ENCODE measurements around the gene HSPA4. TPM values are rescaled to one million over a fixed set of nuclear protein-coding genes. Genes with fewer than 3 reads are reported as not detected.

HSPA4 gene
- total and polyA plus RNA-seq, 2 experiments from 2014 or later: 57.1 to 79.7 TPM

GRCh38 chr5:133121611-133122150 is 69.9 kb downstream of the HSPA4 start:
- no peak for TF ChIP-seq CTCF (IDR thresholded peaks at IDR 0.05; ENCODE audit: low read depth, low read length)
- Histone ChIP-seq H3K27me3 (no peaks in the 10 kb centered on the region), H3K4me3 (no peak overlapping the region), H3K27ac (no peak overlapping the region), H3K9me3 (ENCODE audit: low read depth) (no peaks in the 10 kb centered on the region), H3K36me3 (no peaks in the 10 kb centered on the region), H3K4me1 (ENCODE audit: low read depth) (no peaks in the 10 kb centered on the region)
- DNase-seq (ENCODE audit: low read depth in 1 of 2, low spot score in 1 of 2): no peak

GRCh38 chr5:133122711-133123110 is 70.9 kb downstream of the HSPA4 start:
- Histone ChIP-seq H3K4me1 (ENCODE audit: low read depth) (no peaks in the 10 kb centered on the region), H3K36me3 (no peaks in the 10 kb centered on the region), H3K27ac (no peak overlapping the region)

GRCh38 chr5:133123297-133123696 is 71.5 kb downstream of the HSPA4 start:
- H3K27ac ChIP-seq: no peak overlapping the region
- TF ChIP-seq CTCF (IDR thresholded peaks at IDR 0.05; ENCODE audit: low read depth, low read length): no peak
- no peaks in the 10 kb centered on the region for H3K36me3 ChIP-seq
- no peak overlapping the region for H3K4me3 ChIP-seq
- no peaks in the 10 kb centered on the region for H3K4me1 ChIP-seq (ENCODE audit: low read depth)
- H3K9me3 ChIP-seq (ENCODE audit: low read depth): no peaks in the 10 kb centered on the region
- DNase-seq (ENCODE audit: low read depth in 1 of 2, low spot score in 1 of 2): no peak
- H3K27me3 ChIP-seq: no peaks in the 10 kb centered on the region

More at GRCh38 chr5:133122711-133123110, 70.9 kb downstream of the HSPA4 start:
- no peak for TF ChIP-seq CTCF (IDR thresholded peaks at IDR 0.05; ENCODE audit: low read depth, low read length)
- no peak for DNase-seq (ENCODE audit: low read depth in 1 of 2, low spot score in 1 of 2)
- no peaks in the 10 kb centered on the region for H3K27me3 ChIP-seq
- H3K9me3 ChIP-seq (ENCODE audit: low read depth): no peaks in the 10 kb centered on the region
- H3K4me3 ChIP-seq: no peak overlapping the region

- no peaks in the 10 kb centered on the region for H3K27me3 ChIP-seq
- no peaks in the 10 kb centered on the region for H3K9me3 ChIP-seq (ENCODE audit: low read depth)
- no peak overlapping the region for H3K27ac ChIP-seq
- H3K4me1 ChIP-seq (ENCODE audit: low read depth): no peaks in the 10 kb centered on the region
- H3K4me3 ChIP-seq: no peak overlapping the region
- H3K36me3 ChIP-seq: no peaks in the 10 kb centered on the region
- no peak for DNase-seq (ENCODE audit: low read depth in 1 of 2, low spot score in 1 of 2)
- no peak for TF ChIP-seq CTCF (IDR thresholded peaks at IDR 0.05; ENCODE audit: low read depth, low read length)
These were observed 73.1 kb downstream of the HSPA4 start for GRCh38 chr5:133124891-133125290.

- TF ChIP-seq CTCF (IDR thresholded peaks at IDR 0.05; ENCODE audit: low read depth, low read length): no peak
- Histone ChIP-seq H3K36me3 (no peaks in the 10 kb centered on the region), H3K9me3 (ENCODE audit: low read depth) (no peaks in the 10 kb centered on the region), H3K27me3 (no peaks in the 10 kb centered on the region), H3K27ac (no peak overlapping the region), H3K4me3 (no peak overlapping the region), H3K4me1 (ENCODE audit: low read depth) (no peaks in the 10 kb centered on the region)
- DNase-seq (ENCODE audit: low read depth in 1 of 2, low spot score in 1 of 2): no peak
These were observed 76.3 kb downstream of the HSPA4 start for GRCh38 chr5:133128066-133128465.

All from cardiac muscle cell (in vitro differentiated cells and primary cell).